ENCODE data around the gene ITGB1BP1. TPM values are rescaled to one million over a fixed set of nuclear protein-coding genes. Genes with fewer than 3 reads are reported as not detected.

ITGB1BP1 gene
- total RNA-seq, 1 donor from 2014 or later, result 61.6 TPM

DNA sequence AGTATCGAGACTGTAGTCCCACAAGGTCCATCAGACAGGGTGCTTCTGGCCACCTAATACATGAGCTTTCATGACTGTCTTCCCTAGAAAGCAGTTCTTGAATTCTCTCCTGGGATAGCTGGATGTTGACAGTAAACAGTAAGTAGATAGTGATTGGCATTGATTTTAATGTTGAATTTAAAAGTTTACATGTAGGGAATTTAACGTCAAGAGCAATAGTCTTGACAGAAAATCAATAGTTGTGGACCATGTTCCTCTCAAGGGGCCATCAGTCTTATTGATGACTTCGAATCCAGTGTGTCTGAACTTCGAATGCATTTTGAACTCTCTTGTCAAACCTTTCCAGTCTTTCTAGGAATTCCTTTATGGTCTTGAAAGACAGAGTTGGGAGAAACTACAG is 63.9 kb downstream of the ITGB1BP1 start:
- Histone ChIP-seq H3K27ac (no peak overlapping the region), H3K36me3 (peaks cover 76% of the 10 kb centered on the region), H3K27me3 (ENCODE audit: low read depth) (no peaks in the 10 kb centered on the region), H3K4me3 (no peak overlapping the region), H3K4me1 (no peaks in the 10 kb centered on the region), H3K9me3 (no peaks in the 10 kb centered on the region)
- TF ChIP-seq, protein P1, sequence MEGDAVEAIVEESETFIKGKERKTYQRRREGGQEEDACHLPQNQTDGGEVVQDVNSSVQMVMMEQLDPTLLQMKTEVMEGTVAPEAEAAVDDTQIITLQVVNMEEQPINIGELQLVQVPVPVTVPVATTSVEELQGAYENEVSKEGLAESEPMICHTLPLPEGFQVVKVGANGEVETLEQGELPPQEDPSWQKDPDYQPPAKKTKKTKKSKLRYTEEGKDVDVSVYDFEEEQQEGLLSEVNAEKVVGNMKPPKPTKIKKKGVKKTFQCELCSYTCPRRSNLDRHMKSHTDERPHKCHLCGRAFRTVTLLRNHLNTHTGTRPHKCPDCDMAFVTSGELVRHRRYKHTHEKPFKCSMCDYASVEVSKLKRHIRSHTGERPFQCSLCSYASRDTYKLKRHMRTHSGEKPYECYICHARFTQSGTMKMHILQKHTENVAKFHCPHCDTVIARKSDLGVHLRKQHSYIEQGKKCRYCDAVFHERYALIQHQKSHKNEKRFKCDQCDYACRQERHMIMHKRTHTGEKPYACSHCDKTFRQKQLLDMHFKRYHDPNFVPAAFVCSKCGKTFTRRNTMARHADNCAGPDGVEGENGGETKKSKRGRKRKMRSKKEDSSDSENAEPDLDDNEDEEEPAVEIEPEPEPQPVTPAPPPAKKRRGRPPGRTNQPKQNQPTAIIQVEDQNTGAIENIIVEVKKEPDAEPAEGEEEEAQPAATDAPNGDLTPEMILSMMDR (IDR thresholded peaks at IDR 0.05), result no peak
- ATAC-seq (no peak), DNase-seq (no peak)
- intact Hi-C loops (cut with DNase I), result no loop called here

DNA sequence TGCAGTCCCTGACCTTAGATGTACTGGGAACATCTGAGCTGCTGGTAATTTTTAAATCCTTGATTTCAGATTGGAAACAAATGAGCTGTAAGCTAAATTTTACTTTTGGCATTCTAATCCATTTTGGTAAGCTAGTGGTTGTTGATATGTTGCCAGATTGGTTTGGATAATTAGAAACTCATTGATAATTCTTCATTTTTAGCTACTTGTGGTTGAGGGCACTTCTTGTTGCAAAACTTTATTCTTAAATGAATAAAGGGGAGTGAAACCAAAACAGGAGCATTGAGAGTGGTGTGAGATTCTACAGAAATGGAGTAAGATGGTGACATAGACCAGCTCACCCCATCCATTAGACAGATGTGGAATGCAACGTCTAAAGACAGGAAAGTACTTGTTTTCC is 64.5 kb downstream of the ITGB1BP1 start:
- peaks cover 78% of the 10 kb centered on the region for H3K36me3 ChIP-seq
- H3K4me3 ChIP-seq, result no peak overlapping the region

DNA sequence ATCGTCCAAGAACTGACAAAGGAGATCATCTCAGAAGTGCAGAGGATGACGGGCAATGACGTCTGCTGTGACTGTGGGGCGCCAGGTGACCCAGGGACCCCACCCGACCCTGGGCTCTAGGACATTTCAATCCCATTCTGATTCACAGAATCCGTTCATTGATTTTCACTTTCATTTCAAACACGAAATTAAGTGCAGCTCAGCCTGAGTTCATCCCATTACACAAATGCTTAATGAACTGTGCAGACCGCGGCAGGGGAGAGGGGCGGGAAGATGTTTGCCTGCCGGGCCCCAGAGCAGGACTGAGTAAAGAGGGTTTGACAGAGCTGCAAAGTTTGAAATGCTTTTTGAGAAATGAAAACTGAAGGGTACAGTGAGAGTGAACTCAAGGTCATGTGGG is 67.1 kb downstream of the ITGB1BP1 start:
- ATAC-seq (no peak), DNase-seq (no peak)
- Histone ChIP-seq H3K27me3 (ENCODE audit: low read depth) (no peaks in the 10 kb centered on the region), H3K36me3 (peaks cover 69% of the 10 kb centered on the region), H3K4me3 (no peak overlapping the region), H3K9me3 (no peaks in the 10 kb centered on the region), H3K27ac (no peak overlapping the region), H3K4me1 (no peaks in the 10 kb centered on the region)
- TF ChIP-seq, protein P1 (IDR thresholded peaks at IDR 0.05), result no peak
- intact Hi-C loops (cut with DNase I), result no loop called here

More for the DNA sequence above, 64.5 kb downstream of the ITGB1BP1 start:
- H3K27ac ChIP-seq, result no peak overlapping the region
- DNase-seq (no peak), ATAC-seq (no peak)
- H3K27me3 ChIP-seq (ENCODE audit: low read depth), result no peaks in the 10 kb centered on the region
- TF ChIP-seq, protein P1 (IDR thresholded peaks at IDR 0.05), result no peak
- no peaks in the 10 kb centered on the region for H3K9me3 ChIP-seq
- no peaks in the 10 kb centered on the region for H3K4me1 ChIP-seq
- intact Hi-C loops (cut with DNase I), result no loop called here

DNA sequence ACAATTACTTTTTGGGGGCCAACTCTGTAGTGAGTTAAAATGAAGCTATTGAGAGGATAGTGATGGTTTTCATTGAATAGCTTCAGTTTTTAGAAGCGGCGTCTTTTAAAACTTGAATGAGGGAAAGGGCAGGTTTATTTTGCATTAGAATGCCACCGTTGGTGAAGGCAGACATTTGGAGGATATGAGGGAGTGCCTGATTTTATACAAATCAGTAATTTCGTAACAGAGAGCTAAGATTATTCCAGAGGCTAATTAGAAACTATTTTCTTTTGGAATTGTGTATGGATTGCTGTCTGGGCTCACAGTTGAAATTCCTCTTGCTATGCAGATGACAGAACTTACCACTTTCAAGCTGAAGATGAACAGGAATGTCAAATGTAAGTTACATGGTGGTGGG is 67.6 kb downstream of the ITGB1BP1 start:
- Histone ChIP-seq H3K9me3 (no peaks in the 10 kb centered on the region), H3K36me3 (peaks cover 71% of the 10 kb centered on the region), H3K27ac (no peak overlapping the region), H3K4me1 (no peaks in the 10 kb centered on the region), H3K4me3 (no peak overlapping the region), H3K27me3 (ENCODE audit: low read depth) (no peaks in the 10 kb centered on the region)
- ATAC-seq (no peak), DNase-seq (no peak)
- intact Hi-C loops (cut with DNase I), result no loop called here
- TF ChIP-seq, protein P1 (IDR thresholded peaks at IDR 0.05), result no peak

DNA sequence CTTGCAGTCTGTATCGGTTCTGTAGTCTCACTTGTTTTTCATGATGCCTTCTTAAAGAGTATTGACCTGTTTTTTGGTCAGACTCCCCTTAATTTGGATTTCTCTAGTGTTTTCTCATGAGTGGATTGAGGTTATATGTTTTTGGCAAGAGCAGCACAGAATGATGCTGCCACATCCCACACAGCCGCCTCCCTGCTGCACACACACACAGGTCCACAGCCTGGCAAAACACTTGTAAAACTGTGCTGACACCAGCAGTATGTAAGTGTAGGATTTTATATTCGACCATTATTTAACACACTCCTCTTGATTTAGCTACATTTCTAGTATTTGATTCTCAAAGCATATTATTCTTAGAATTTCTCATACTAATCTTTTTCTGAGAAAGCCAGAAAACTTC is 68.1 kb downstream of the ITGB1BP1 start:
- TF ChIP-seq, protein P1 (IDR thresholded peaks at IDR 0.05), result no peak
- Histone ChIP-seq H3K4me1 (no peaks in the 10 kb centered on the region), H3K4me3 (no peak overlapping the region), H3K36me3 (peaks cover 72% of the 10 kb centered on the region), H3K9me3 (no peaks in the 10 kb centered on the region), H3K27me3 (ENCODE audit: low read depth) (no peaks in the 10 kb centered on the region), H3K27ac (no peak overlapping the region)
- DNase-seq (no peak), ATAC-seq (no peak)
- intact Hi-C loops (cut with DNase I), result no loop called here

DNA sequence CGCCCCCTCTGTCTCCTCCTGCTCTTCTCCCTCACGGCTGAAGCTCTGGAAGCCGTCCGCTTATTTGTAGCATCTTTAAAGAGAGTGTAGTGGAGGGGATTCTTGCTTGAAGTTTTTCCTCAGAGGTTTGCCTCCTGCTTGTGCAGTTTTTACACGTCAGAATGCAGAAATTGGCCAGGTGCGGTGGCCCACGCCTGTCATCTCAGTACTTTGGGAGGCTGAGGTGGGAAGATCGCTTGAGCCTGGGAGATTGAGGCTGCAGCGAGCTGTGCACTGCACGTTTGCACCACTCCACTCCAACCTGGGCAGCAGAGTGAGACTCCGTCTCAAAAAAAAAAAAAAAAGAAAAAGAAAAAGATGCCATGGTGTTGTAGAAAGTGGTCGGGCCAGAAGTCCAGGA is 69.0 kb downstream of the ITGB1BP1 start:
- H3K4me3 ChIP-seq, result no peak overlapping the region
- ATAC-seq (no peak), DNase-seq (no peak)
- intact Hi-C loops (cut with DNase I), result no loop called here
- H3K36me3 ChIP-seq, result peaks cover 62% of the 10 kb centered on the region
- H3K27me3 ChIP-seq (ENCODE audit: low read depth), result no peaks in the 10 kb centered on the region
- TF ChIP-seq, protein P1 (IDR thresholded peaks at IDR 0.05), result no peak
- H3K9me3 ChIP-seq, result no peaks in the 10 kb centered on the region
- no peak overlapping the region for H3K27ac ChIP-seq
- H3K4me1 ChIP-seq, result no peaks in the 10 kb centered on the region

Measured in lower lobe of right lung (tissue), 2 donors.